NT2/D1 (cell line): ENCODE data around the gene PRM3.

Source experiments
- DNase-seq: peaks from one replicate; pipeline ENCODE4 v3.0.0-alpha.2; 2011; ENCODE audit warnings: low read depth, low spot score
- H3K27me3 ChIP-seq: 2 replicates; pipeline ENCODE4 v1.6.0; 2011; ENCODE audit warnings: mild to moderate bottlenecking; ENCODE audit not compliant: insufficient read length, insufficient read depth
- H3K36me3 ChIP-seq: 2 replicates; pipeline ENCODE4 v1.6.1; 2011; ENCODE audit warnings: mild to moderate bottlenecking, low read length, mixed read lengths; ENCODE audit not compliant: insufficient read depth, insufficient read length
- H3K4me1 ChIP-seq: 2 replicates; pipeline ENCODE4 v1.5.1; 2011; ENCODE audit not compliant: insufficient read depth, insufficient read length
- H3K4me3 ChIP-seq: 2 replicates; pipeline ENCODE4 v1.5.1; 2011; ENCODE audit warnings: low read depth; ENCODE audit not compliant: insufficient read length
- H3K9ac ChIP-seq: 2 replicates; pipeline ENCODE4 v1.6.0; 2011; ENCODE audit warnings: low read depth; ENCODE audit not compliant: insufficient read length
- H3K9me3 ChIP-seq: 2 replicates; pipeline ENCODE4 v1.5.1; 2011; ENCODE audit warnings: mild to moderate bottlenecking, low read length; ENCODE audit not compliant: insufficient read depth
- SUZ12 ChIP-seq: IDR thresholded peaks from 2 replicates; pipeline ENCODE4 v1.6.1; 2011; ENCODE audit not compliant: insufficient read length, insufficient read depth; ENCODE audit errors: extremely low read depth
- YY1 ChIP-seq: IDR thresholded peaks from 2 replicates; pipeline ENCODE4 v1.6.1; 2011; ENCODE audit not compliant: insufficient read length, insufficient read depth
- ZNF274 ChIP-seq: IDR thresholded peaks from 2 replicates; pipeline ENCODE4 v1.6.1; 2011; ENCODE audit warnings: mild to moderate bottlenecking, low read depth, low read length

PRM3 gene

DNA sequence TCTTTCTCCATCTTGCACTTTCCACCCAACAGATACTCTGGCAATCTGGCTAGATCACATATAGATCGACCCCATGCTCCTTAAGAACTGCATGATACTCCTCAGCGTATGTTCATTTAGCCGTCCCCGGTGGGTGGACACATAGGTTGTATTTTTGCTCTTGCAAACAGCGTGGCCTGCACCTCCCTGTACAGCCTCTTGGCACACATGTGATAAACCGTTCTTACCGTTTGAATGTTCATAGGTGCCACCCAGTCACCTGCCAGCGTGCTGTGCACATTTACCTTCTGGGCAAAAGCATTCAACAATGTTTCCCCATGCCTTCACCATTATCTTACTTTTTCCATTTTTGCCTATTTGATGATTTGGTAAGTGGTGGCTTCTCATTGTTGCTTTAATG, 10.5 kb downstream of the PRM3 start:
- Histone ChIP-seq H3K9me3 (no peaks in the 10 kb centered on the region), H3K4me1 (peaks cover 7% of the 10 kb centered on the region), H3K36me3 (no peaks in the 10 kb centered on the region), H3K9ac (no peak overlapping the region), H3K4me3 (no peak overlapping the region), H3K27me3 (peaks cover 5% of the 10 kb centered on the region)
- TF ChIP-seq YY1 = no peak
- no peak for TF ChIP-seq ZNF274
- no peak for TF ChIP-seq SUZ12
- no peak for DNase-seq

GRCh38 chr16:11260596-11260966, 12.8 kb downstream of the PRM3 start:
- Histone ChIP-seq H3K27me3 (peaks cover 5% of the 10 kb centered on the region), H3K36me3 (no peaks in the 10 kb centered on the region), H3K4me1 (peaks cover 7% of the 10 kb centered on the region), H3K9ac (no peak overlapping the region), H3K9me3 (no peaks in the 10 kb centered on the region), H3K4me3 (no peak overlapping the region)
- no peak for DNase-seq
- TF ChIP-seq SUZ12 (no peak), ZNF274 (no peak), YY1 (no peak)

DNA sequence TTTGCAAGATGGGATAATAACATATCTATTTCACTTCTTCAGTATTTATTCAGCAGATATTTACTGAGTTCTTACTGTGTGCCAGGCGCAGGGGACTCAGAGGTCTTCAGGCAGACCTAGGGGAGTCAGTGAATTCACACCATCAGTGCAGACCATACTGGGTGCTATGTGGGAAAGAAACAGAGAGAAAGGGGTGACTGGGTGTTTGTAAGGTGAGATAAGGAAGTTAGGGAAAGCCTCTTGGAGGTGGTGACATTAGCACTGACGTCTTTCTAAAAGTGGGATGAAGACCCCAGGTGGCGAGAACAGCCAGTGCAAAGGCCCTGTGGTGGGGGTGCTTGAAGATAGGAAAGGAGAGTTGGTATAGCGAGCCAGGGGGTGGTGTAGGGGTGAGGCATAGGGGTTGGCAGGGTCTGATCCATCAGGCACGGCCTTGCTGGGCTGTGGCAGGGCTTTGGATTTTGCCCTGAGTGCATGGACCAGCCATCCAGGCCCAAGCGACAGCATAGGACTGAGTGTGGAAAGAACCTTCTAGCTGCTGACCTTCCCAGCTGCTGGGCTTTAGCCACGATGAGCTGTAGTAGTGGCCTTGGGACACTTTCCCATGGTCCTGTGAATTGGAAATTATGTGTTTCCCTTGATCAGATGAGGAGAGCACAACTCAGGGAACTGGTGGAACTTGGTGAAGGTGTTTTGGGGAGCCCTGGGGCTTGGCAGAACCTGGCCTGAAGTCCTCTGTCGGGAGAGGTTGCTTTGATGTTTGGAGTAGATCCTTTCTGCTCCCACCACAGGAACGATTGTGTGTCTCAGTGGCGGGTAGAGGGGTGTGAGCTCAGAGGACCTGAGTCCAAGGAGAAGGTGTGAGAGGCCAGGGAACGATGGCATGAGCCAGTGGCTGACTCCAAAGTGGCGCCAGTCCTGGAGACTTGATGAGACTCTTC, 13.5 kb downstream of the PRM3 start:
- no peaks in the 10 kb centered on the region for H3K9me3 ChIP-seq
- H3K36me3 ChIP-seq = peaks cover 6% of the 10 kb centered on the region
- no peak overlapping the region for H3K9ac ChIP-seq
- TF ChIP-seq SUZ12 (no peak), ZNF274 (no peak), YY1 (no peak)
- no peak for DNase-seq
- peaks cover 7% of the 10 kb centered on the region for H3K4me1 ChIP-seq
- H3K4me3 ChIP-seq = no peak overlapping the region
- H3K27me3 ChIP-seq = peaks cover 5% of the 10 kb centered on the region

- H3K36me3 ChIP-seq = peaks cover 17% of the 10 kb centered on the region
- peaks cover 3% of the 10 kb centered on the region for H3K27me3 ChIP-seq
- H3K4me1 ChIP-seq = peaks cover 10% of the 10 kb centered on the region
- no peak for TF ChIP-seq ZNF274
- TF ChIP-seq SUZ12 = no peak
- no peak for TF ChIP-seq YY1
- DNase-seq = no peak
- no peaks in the 10 kb centered on the region for H3K9me3 ChIP-seq
- H3K4me3 ChIP-seq = no peak overlapping the region
- no peak overlapping the region for H3K9ac ChIP-seq
Measured at GRCh38 chr16:11258553-11259492, 14.6 kb downstream of the PRM3 start.

DNA sequence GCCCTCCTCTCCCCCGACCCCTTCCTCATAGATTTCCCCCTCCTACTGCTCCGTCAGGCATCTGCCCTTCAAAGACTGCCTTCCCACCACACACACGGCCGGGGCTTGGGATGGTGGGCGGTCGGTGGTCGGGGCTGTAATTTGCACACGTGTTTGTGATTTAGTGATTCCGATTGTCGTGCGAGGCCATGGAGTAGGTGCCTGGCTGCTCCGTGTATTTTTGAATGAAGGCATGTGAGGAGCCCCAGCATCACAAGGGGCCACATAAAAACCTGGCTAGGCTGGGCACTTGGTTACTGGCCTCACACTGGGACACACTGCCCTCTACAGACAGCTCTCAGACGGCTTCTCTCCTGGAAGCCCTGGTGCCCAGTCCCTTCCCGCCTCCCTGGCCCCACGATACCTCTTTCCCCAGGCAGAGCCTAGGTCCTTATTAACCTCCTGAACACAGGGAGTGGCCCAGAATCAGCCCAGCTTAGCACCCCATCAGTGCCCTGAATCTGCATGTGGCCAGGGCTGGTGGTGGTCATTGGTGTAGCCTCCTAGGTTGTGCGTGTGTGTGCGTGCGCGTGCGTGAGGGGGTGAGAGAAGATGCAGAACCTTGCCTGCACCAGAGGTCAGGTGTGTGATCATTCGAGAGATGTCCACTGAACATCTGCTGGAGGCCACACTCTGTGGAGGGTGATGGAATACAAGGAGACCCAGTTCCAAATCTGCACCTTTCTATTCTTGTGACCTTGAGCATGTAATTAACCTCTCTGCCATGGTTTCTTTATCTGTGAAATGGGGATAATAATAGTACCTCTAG, 16.1 kb downstream of the PRM3 start:
- Histone ChIP-seq H3K4me3 (peak overlapping the region; percentile 63), H3K27me3 (peaks cover 3% of the 10 kb centered on the region), H3K9me3 (no peaks in the 10 kb centered on the region), H3K4me1 (peaks cover 13% of the 10 kb centered on the region), H3K9ac (peak overlapping the region; percentile 87), H3K36me3 (peaks cover 32% of the 10 kb centered on the region)
- peak; percentile 79 for DNase-seq
- TF ChIP-seq ZNF274 = no peak
- no peak for TF ChIP-seq SUZ12
- TF ChIP-seq YY1 = no peak

DNA sequence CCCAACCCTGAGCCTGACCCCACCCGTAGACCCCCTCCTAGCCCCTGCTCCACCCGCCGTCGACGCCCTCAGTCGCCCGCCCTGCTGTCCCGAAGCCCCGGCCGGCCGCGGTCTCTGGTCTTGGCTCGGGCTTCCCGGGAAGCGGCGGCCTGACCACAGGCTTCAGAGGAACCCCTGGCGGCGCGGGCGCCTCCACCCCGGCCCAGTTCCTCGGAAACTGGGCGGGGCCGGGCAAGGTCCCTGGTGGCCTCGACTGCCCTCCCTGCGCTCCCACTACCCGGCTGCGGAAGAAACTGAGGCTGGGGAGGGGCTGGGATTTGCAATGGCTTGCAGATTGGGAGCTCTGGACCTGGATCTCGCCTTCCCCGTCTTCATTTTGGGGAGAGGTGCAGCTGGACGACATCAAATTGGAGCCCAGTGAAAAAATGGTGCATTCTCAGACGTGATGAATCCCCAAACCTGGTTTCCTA, 16.7 kb downstream of the PRM3 start:
- peak overlapping the region; percentile 63 for H3K4me3 ChIP-seq
- H3K9ac ChIP-seq = peak overlapping the region; percentile 87
- H3K36me3 ChIP-seq = peaks cover 38% of the 10 kb centered on the region
- TF ChIP-seq SUZ12 = no peak
- no peak for TF ChIP-seq YY1
- TF ChIP-seq ZNF274 = no peak
- H3K27me3 ChIP-seq = peaks cover 3% of the 10 kb centered on the region
- no peak for DNase-seq
- H3K9me3 ChIP-seq = no peaks in the 10 kb centered on the region
- peaks cover 15% of the 10 kb centered on the region for H3K4me1 ChIP-seq
